Vagina (tissue), 2 donors: ENCODE measurements around the gene MTA3.

Experiments
- POLR2AphosphoS5 ChIP-seq, 2 donors: sonication (generic); formaldehyde crosslinking; IDR thresholded peaks; one replicate each; pipeline ENCODE4 v1.9.0; 2017; ENCODE audit warnings: antibody characterized with exemption in 2 of 2, mild to moderate bottlenecking in 2 of 2, low read depth in 1 of 2; ENCODE audit not compliant: insufficient read depth in 1 of 2
- TF ChIP-seq, protein P1 (sequence below), 3 experiments: fragments of 450-650 bp in 2 of 3; fragments of 200-600 bp in 1 of 3; sonication (generic) in 1 of 3; IDR thresholded peaks; one replicate each; pipeline ENCODE4 v1.5.1; 2017 to 2019; ENCODE audit warnings: antibody characterized with exemption in 3 of 3, mild to moderate bottlenecking in 2 of 3, moderate library complexity in 2 of 3

DNA sequence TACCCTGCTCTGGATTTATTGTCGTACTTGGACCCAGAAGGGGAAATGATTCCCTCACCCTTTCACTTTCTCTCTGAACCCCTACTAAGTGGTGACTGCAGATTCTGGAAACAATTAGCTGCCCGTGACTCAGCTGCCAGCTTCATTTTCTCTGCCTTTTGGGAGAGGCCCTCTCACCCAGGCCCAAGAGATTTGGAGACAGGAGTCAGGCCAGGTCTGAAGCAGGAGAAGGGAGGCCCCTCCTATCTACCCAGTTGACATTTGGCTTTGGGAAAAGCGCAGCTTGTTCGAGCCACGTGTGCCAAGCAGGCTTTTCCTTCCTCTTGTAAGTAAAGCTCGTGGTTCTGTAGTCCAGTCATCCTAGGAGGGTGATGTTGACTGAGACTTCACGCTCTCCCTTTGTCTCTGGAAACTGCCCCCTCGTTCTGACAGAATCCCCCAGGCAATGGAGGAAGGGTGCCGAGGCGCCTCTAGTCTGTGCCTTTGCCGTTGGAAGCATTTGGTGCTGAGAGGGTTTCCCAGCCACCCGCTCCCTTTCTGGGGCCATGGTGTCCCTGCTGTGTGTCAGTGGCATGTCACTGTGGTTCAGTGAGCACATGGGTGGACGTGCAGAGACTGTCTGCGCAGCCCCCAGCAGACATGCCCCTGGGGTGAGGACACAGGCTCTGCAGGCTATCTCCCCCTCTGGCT lies 186.9 kb downstream of the MTA3 start:
- TF ChIP-seq POLR2AphosphoS5 (IDR thresholded peaks at IDR 0.05; ENCODE audit: insufficient read depth in 1 of 2, low read depth in 1 of 2): no peak
- TF ChIP-seq, protein P1, sequence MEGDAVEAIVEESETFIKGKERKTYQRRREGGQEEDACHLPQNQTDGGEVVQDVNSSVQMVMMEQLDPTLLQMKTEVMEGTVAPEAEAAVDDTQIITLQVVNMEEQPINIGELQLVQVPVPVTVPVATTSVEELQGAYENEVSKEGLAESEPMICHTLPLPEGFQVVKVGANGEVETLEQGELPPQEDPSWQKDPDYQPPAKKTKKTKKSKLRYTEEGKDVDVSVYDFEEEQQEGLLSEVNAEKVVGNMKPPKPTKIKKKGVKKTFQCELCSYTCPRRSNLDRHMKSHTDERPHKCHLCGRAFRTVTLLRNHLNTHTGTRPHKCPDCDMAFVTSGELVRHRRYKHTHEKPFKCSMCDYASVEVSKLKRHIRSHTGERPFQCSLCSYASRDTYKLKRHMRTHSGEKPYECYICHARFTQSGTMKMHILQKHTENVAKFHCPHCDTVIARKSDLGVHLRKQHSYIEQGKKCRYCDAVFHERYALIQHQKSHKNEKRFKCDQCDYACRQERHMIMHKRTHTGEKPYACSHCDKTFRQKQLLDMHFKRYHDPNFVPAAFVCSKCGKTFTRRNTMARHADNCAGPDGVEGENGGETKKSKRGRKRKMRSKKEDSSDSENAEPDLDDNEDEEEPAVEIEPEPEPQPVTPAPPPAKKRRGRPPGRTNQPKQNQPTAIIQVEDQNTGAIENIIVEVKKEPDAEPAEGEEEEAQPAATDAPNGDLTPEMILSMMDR (IDR thresholded peaks at IDR 0.05): no peak
